ENCODE results near the gene UVSSA.

The UVSSA gene

DNA sequence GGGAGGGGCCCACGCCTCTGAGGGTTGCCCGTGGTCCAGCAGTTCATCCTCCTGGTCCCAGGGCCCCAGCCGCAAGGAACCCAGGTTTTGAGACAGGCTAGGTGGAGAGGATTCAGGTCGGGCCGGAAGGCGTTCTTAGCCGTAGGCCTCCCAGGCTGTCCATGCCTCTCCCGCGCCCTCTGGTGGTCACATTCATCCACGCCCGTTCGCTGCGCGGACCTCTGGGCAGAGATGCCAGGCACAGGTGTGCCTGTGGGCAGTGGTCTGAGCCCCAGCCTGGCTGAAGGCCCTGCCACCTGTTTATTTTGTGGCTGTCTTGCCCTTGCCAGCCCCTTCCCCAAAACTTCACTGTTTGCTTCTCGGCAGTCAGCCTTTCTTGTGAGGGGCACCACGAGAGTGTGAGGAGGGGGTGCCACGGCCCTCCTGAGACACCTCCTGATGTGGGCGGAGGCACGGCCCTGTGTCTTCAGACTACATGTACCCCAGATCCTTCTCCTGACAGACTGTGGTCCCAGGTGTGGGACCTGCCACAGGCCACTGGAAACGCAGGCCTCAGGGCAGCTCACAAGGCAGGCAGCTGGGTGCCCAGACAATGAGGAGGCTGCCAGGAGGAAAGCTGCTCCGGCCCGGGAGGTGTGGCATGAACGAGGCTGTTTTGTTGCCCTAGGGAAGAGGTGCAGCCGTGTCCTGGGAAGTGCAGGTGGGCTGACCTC, 5.0 kb downstream of the UVSSA start:
- DNase-seq = peak; percentile 98

DNA sequence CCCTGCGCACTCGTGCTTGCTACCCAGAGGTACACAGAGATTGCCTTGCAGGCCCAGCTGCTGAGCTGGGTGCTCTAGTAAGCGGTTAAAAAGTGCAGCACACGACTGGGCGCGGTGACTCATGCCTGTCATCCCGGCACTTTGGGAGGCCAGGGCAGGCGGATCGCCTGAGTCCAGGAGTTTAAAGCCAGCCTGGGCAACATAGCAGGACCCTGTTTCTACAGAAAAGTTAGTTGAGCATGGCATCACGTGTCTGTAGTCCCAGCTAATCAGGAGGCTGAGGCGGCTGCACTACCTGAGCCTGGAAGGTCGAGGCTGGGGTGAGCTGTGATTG, 5.5 kb downstream of the UVSSA start:
- DNase-seq = no peak

DNA sequence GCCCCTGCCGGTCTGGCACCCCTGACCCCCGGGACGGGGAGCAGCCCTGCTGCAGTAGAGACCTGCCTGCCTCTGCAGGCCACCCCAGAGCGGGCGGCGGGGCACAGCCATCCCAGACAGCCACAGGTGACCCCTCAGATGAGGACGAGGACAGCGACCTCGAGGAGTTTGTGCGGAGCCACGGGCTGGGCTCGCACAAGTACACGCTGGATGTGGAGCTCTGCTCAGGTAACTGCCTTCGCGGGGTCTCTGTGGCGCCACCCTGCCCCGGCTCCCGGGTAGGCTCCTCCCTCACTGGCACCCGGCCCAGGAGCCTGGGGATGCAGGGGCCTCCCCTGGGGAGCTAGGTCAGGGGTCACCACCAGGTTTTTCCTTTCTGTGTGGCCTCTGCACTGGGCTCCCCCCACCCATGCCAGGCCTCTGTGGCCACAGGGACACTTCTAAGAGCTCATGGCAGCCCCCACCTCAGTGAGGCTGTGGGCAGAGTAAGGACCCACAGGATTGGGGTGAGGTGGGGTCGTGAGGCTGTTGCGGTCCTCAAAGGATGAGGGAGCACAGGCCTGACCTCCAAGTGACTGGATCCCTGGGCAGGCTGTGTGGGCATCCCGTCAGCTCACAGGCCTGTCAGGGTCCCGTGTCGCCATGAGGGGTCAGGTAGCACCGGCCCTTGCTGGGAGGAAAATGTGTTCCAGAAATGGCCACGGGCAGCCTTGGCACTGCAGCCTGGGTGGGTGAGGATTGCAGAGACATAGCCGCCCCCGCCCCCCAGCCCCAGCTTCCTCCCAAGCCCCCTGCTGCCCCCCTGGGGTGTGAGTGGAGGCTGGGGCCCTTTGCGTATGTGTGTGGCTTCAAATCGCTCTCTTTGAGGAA, 6.4 kb downstream of the UVSSA start:
- no peak for DNase-seq

DNA sequence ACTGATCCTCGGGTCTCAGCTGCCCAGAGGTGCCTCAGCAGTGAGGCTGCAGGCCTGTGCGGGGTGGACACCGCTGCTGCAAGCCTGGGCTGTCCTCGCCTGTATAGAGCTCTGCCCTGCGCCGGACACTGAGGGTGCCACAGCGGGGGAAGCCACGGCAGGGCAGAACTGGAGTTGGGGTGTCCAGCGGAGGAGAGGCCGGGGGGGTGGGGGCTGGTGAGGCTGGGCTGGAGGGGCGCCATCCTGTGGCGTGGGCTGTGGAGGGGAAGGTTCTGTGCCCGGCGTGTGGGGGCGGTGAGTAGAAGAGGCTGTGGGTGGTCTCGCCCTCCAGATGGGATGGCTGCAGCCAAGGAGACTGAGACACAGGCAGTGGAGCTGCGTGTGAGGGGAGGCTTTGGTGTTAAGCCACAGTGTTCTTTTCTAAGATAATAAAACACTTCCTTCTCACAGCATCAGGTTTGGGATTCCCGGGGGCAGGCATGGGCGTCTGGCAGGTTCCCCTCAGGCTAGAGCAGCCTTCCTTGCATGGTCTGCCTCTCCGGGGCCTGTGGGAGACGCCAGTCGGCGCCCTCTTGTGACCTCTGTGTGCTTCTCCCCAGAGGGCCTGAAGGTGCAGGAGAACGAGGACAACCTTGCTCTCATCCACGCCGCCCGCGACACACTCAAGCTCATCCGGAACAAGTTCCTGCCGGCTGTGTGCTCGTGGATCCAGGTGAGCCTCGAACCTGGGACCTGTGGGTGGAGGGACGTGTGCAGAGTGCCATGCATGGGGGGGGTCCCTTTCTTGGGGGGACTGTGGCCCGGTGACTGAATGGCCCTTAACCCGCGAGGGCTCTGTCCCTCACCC, 7.4 kb downstream of the UVSSA start:
- no peak for DNase-seq

DNA sequence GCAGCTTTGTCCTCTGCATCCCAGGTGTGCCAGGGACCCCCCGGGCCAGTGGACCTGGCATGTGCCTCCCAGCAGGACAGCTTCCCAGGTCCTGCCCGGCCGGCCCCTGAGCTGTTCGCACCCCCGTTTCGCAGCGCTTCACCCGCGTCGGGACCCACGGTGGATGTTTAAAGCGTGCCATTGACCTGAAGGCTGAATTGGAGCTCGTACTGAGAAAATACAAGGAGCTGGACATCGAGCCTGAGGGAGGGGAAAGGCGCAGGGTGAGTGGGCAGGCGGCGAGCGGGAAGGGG, 7.9 kb downstream of the UVSSA start:
- no peak for DNase-seq

DNA sequence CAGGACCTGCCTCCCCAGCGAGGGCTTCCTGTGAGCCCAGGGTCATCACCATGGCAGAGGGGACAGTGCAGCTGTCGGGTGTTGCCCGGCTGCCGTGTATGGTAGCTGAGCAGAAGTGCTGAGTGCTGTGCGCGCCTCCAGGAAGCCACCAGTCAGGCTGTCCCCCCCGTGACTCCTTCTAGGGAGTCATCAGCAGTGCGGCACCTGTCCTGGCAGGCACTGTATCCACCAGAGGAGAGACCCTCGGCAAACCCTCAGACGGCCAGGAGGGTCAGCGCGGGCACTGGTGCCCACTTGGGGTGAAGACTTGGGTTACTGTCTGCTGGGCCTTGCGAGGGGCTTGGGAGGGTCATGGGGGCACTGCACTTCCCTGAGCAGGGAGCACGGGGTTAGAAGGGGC, 8.4 kb downstream of the UVSSA start:
- DNase-seq = no peak

DNA sequence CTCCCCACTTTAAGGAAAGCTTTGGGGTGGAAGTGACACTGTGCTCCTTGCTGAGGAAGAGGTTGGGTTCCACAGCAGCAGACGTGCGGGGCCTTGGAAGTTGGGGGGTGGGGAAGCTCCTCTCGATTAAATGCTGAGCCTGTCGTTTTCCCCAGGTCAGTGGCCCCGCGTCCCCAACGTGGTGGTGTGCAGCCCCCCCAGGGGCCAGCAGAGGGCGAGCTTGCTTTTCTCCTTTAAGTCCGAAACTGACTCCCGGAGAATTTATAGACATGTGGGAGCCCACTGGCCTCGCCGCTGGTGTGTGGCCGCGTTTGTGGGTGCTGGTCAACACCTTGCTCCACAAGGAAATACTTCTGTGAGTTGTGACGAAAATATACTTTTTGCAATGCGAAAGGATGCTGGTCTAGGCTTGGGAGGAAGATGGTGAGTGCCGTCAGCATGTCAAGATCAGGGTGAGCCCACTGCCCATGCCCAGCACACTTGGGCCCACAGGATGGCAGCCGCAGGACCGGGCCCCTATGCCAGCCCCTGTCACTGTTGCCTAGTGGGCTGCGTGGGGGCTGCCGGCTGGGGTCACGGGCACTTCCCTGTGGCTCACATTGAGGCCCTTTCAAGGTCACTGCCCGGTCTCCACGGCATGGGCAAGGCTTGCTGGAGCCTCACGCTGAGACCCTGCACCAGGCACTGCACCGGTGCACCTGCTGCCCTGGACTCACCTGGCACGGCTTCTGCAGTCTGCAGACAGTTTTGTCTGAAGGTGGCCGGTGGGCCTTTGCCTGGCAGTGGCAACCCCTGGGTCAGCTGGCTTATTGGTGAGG, 9.4 kb downstream of the UVSSA start:
- DNase-seq = peak; percentile 74

DNA sequence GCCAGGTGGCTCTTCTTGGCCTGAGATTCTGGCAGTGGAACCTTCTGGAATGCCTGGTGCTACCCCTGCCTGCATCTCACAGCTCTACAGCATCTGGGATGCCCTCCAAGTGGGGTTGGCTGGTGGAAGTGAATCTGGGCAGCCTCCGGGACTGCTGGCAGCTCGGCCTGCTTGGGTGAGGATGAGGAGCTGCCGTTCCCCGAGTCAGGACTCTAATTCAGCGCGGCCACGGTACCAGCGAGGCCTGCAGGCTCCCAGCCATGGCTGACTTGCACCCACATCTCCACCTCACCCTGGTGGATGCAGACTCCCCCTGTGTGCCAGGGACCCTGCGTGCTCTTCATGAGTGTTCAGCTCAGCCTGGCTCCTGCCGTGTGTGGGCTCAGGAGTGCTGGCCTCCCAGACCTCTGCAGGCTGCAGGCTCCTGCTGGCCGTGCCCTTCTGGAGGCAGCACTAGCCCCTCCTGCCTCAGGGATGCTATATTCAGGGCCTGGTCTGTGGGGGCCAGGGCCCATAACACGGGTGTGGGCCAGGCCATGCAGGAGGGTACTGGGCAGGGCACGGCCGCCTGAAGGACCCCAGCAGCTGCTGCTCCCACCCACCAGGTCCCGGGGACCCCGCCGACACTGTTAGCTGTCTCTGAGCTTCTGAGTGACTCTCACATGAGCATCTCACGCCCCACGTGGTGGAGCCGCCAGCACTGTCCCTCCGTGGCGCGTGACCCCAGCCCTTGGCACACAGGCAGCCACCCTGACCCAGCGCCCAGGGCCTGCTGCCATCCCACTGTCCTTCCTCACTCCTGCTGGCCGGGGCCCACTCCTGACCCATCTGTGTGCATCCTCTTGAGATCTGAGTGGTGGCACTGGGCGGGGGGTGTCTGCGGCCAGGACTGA, 10.6 kb downstream of the UVSSA start:
- no peak for DNase-seq

DNA sequence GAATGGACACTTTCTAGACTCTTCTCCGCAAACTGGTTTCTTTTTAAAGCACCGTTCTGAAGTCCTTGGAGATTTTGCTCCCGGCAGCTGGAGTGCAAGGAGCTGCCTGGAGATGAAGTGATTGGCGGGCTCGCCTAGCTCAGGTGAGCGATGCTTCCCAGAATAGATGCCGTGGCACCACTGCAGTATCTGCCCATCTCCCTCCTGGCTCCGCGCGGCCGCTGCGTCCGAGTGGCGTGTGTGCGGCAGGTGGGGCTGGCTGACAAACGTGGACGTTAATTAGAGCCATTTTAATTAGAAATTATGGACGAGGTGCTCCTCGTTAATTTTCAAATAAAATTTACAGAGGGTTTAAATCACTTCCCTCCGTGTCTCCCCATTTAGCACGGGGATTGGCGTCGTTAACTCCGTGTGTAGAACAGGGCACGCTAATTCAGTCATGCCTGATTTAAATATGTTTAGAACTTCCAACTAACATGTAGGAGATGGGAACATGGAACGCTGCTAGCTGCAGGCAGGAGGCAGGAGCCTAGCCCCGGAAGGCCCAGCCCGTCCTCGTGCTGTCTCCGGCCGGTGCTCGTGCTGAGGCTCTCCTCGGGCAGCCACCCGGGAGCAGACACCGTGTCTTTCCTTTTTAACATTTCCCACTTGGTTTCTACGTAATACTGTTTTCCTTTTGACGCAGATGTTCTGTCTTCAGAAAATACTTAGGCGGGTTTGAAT, 11.6 kb downstream of the UVSSA start:
- no peak for DNase-seq

DNA sequence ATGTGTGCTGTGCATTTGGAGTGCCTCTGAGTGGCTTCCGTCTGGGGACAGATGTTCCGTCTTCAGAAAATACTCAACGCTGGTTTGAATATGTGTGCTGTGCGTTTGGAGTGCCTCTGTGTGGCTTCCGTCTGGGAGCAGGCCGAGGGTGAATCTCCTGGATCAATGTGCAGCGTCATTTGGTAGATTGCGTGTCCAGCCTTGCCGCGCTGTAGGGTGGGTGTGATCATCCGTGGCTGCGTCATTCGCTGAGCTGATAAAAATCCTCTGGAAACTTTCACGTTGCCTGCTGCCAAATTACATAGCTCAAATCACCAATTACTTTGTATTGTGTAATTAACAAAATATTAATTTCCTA, 12.1 kb downstream of the UVSSA start:
- DNase-seq = no peak

DNA sequence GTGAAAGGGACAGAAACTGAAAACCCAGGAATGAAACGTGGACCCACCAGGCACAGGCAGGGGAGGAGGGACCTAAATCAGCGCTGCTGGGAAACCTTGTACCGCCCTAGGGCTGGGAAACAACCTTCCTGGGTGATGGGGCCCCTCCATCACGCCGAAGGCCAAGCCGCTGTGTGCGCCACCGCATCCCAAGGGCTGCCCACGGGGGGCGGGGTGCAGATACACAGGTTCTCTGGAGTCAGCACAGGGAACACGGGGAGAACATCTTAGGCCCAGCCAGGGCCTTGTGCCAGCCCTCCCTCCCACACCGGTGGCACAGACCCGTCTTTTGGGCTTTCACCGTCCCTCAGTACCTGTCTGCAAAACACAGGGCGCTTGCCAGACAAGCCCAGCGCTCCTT, 13.0 kb downstream of the UVSSA start:
- DNase-seq = no peak

DNA sequence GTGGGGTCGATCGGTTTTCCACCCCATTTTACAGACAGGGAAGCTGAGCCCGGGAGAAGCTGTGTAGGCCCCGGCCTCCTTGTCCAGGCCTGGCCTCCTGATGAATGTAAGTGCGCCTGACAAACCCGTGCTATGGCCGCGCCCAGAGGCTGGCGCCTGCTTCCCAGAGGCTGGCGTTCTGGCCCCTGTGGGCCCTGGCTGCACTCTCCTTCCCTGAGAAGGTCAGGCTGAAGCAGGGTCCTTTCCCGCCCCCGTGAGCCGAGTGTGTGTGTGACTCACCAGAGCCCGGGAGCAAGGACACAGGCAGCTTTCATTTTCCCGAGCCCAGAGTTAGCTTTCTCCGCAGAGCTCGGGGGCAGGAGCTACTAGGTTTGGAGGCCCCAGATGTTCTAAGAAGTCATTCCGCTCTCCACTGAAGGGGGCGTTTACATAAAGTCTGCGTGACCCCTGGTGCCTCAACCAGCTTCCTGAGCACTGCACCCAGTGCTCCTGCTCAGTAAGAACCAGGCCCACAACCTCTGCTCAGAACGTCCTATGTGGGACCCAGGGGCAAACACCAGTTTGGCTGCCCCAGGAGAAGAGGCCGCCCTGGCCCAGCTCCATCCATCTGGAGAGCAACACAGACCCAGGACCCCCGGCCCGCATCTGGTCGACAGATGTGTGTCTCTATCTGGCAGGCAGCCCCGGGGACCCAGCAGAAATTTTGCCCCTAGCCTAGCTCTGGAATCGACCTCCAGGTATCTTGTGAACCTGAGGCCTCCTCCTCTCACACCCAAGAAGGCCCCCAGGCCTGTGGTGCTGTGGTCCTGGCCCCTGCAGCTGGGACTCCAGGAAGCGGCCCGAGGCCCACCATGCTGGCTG, 13.6 kb downstream of the UVSSA start:
- DNase-seq = no peak

DNA sequence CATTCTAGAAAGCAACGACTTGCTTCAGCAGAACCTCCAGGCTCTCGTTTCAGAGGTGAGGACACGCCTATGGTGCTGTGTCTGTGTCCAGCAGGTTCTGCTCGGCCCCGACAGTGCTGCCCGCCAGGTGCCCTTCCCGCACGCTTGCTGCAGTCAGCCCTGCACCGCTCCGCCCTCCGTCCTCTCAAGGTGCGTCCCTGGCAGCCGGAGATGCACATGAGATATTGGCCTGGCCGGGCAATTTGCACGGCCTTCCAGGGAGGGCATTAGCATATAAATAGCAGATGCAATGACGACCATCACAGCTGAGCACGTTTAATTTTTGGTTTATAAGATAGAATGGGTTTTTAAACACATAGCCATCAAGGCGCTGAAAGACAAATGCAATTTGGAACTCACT, 14.4 kb downstream of the UVSSA start:
- no peak for DNase-seq

DNA sequence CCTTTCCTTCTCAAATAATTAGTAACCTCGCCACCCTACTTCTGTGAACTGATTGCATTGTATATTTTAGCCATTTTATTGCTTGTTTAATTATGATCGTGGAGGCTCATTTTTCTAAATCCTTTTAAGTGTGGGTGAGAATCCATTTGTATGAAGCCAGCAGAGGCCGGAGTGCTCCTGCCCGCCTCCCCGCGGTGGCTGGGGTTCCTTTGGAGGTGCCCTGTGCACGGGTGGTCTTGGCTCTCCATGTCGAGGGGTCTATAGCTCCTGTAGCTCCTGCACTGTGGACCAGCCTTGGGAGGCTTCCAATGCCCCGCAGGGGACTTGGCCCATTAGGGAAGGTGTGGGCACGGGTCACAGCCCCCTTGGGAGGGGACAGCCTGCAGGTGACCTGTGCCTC, 15.0 kb downstream of the UVSSA start:
- no peak for DNase-seq

DNA sequence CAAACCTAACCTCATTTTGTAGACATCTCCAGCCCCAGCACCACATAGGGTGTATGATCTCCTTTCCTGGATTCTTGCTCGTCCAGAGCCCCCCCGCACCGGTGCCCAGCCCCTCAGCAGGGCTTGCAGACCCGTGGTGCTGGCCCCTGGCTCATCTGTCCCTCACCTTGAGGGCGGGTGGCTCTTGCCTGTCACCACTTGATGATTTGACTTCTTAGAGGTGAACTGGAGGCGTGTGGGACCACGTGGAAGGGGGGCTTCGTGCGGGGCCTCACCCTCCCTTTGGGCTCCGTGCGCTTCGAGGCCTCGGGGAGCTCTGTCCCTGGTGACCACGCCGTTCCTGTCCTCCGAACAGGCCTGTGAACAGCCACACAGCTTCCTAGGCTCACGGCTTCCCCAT, 15.5 kb downstream of the UVSSA start:
- no peak for DNase-seq

DNA sequence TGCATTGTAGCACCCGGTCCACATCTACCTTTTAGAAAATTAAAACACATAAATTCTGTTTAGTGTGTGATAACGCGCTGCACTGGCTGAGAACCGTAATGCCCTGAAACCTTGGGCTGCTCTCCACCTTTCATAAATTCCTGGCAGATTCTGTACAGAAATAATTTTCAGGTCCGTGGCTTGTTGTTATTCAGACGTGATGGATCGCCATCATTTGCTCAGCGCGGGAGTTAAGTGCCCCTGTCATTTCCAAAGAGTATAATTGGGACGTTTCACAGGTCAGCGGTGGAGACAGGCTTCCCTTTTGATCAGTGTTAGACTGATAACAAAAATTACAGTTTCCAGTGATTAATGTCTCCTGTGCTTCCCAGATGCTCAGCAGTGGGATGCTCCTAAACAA, 16.5 kb downstream of the UVSSA start:
- DNase-seq = no peak

DNA sequence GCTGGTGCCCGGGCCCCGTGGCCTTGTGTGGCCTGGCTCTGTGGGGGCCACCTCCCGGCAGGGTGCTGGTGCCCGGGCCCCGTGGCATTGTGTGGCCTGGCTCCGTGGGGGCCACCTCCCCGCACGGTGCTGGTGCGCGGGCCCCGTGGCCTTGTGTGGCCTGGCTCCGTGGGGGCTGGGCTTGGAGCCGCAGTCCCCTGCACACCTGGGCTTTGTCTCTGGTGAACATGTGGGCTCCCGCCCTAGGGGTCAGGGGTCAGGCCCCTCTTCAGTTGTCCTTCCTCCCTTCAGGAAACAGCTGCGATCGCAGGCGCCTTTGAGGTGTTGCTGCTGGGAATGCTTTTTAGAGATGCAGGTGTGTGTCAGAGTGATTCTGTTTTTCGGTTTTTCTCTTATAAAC, 17.2 kb downstream of the UVSSA start:
- DNase-seq = no peak

DNA sequence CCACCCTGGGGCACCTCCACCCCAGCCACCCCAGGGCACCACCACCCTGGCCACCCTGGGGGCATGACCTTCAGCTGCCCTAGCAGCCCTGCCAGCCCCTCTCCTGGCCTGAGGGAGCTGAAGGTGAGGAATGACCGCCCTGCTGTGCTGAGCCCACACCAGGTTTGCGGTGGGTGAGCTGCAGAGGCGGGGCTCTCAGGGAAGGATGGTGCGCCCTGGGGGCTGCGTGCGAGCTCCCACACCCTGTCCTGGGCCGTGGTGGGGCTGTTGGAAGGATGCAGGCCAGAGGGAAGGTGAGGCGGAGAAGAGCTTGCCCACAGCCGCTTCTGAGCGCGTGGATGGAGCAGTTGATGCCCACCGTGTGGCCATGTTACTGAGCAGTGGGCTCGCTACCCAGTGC, 17.7 kb downstream of the UVSSA start:
- DNase-seq = no peak

DNA sequence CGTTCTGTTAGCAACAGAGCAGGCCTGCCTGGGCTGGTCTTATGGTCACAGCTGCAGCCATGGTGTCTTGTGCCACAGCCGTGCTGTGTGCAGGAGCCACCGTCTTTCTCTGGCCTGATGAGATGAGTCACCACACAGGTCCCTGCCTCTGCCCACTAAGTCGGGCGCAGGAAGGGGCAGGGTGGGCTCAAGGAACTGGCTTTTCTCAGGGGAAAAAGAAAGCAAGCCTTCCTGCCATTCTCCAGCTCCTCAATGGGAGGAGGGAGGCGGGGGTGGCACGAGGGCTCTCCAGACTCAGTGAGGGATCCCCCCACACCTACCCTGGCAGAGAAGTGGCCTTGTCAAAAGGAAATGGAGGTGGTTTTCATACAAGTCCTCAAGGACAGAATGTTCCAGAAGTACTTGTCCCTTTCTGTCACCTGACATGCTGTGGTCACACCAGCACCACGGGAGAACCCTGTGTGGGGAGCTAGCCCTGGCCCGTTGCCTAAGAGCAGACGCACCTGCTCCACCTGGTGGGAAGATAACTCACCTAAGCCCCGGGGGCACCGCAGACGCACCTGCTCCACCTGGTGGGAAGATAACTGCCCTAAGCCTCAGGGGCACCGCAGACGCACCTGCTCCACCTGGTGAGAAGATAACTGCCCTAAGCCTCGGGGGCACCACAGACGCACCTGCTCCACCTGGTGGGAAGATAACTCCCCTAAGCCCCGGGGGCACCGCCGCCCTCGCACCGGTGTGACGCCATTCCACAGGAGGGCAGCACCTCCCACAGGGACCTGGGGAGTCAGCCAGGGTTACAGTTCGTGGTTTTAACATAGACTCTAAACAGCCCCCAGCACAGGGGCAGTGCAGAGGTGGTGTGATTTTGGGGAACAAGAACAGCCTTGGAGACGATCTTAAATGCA, 18.5 kb downstream of the UVSSA start:
- DNase-seq = no peak

Data from stimulated activated CD8-positive, alpha-beta memory T cell treated with anti-CD3 and anti-CD28 coated beads, Interleukin-4, amount 100 ng/mL, for 48 hours (primary cell).